ENCODE data around the gene CLASP2.

GRCh38 chr3:33579178-33579510 is 138.9 kb downstream of the CLASP2 start:
- TF ChIP-seq CTCF (conservative IDR thresholded peaks at IDR 0.05; ENCODE audit: low read length) (no peak), EZH2phosphoT487 (IDR thresholded peaks at IDR 0.05; ENCODE audit: borderline replicate concordance) (no peak)

Data from Loucy (cell line).